ENCODE data around the gene ARFGAP3. TPM values are rescaled to one million over a fixed set of nuclear protein-coding genes. Genes with fewer than 3 reads are reported as not detected.

The ARFGAP3 gene, protein sequence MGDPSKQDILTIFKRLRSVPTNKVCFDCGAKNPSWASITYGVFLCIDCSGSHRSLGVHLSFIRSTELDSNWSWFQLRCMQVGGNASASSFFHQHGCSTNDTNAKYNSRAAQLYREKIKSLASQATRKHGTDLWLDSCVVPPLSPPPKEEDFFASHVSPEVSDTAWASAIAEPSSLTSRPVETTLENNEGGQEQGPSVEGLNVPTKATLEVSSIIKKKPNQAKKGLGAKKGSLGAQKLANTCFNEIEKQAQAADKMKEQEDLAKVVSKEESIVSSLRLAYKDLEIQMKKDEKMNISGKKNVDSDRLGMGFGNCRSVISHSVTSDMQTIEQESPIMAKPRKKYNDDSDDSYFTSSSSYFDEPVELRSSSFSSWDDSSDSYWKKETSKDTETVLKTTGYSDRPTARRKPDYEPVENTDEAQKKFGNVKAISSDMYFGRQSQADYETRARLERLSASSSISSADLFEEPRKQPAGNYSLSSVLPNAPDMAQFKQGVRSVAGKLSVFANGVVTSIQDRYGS
- total RNA-seq (2014; rRNA removed; shearing (Covaris generic)), result 15.1 and 20.5 TPM in 2 replicates

DNA sequence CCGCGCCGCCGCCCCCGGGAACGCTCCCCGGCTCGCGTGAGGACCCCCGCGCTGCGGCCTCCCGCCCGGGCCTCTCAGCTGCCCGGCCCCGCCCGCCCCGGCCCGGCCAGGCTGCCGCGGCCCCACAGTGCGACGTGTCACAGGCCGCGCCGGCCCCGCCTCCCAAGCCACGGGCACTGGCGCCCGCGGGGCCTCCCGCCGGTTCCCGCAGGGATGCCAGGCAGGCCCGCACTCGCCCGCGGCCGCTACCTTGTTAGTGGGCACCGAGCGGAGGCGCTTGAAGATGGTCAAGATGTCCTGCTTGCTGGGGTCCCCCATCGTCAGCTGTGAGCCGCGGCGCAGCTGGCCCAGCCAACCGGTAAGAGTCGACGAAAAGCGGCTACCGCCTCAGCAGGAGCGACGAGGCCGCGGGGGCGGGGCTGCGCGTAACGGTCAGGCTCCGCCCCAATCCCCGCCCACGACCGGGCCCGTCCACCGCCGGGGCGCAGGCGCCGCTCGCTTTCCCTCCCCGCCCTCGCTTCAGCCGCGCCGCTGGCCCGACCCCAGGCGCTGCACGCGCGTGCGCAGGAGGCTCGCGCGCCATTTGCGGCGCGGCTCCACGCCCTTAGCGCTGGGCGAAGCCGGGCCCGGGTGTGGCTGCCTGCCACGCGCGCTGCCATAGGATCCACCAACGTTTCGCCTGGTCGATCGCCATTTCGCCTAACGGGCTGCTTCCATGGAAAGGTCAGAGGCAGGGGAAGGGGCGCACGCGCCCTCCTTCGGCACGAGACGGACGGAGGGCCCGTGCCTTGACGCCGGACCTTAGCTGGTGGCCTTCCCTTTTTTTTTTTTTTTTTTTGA is at the start of gene ARFGAP3:
ARFGAP3 (minus strand) TSS at position 409 of the 840 bp plus-strand sequence; CDS start at position 318, 91 bp downstream.
- in situ Hi-C loops (cut with HindIII; ENCODE audit: low sequenced_read_pairs), result no loop called here
- peak; percentile 92 for DNase-seq (ENCODE audit: low spot score)

GRCh38 chr22:42905702-42906183 is 48.7 kb upstream of the ARFGAP3 start:
- peak; percentile 59 for DNase-seq (ENCODE audit: low spot score)

DNA sequence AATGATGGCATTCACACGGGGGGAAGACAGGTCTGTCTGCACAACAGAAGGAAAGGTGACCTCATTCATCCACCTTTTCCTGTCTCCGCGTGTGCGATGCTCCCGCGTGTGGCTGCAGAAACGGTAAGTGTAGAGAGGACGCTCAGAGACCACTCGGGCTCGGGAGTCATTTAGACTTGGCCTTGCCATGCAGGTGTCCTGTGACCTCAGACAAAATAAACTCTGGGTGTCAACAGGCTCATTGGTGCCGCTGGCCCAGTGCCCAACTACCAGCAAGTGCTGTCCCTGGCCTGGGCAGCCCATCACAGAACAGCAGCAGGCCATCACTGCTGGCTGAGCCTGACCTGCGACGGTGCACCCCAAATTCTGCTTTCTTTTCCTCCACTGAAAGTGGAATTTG is 48.1 kb upstream of the ARFGAP3 start:
- in situ Hi-C loops (cut with HindIII; ENCODE audit: low sequenced_read_pairs), result no loop called here
- DNase-seq (ENCODE audit: low spot score), result peak; percentile 77

More at GRCh38 chr22:42905702-42906183, 48.7 kb upstream of the ARFGAP3 start:
- in situ Hi-C loops (cut with HindIII; ENCODE audit: low sequenced_read_pairs), result no loop called here

- no peak for DNase-seq (ENCODE audit: low spot score)
- in situ Hi-C loops (cut with HindIII; ENCODE audit: low sequenced_read_pairs), result no loop called here
Observed at GRCh38 chr22:42904050-42904449, 47.0 kb upstream of the ARFGAP3 start.

GRCh38 chr22:42902875-42903510 is 45.9 kb upstream of the ARFGAP3 start:
- in situ Hi-C loops (cut with HindIII; ENCODE audit: low sequenced_read_pairs), result no loop called here
- no peak for DNase-seq (ENCODE audit: low spot score)

DNA sequence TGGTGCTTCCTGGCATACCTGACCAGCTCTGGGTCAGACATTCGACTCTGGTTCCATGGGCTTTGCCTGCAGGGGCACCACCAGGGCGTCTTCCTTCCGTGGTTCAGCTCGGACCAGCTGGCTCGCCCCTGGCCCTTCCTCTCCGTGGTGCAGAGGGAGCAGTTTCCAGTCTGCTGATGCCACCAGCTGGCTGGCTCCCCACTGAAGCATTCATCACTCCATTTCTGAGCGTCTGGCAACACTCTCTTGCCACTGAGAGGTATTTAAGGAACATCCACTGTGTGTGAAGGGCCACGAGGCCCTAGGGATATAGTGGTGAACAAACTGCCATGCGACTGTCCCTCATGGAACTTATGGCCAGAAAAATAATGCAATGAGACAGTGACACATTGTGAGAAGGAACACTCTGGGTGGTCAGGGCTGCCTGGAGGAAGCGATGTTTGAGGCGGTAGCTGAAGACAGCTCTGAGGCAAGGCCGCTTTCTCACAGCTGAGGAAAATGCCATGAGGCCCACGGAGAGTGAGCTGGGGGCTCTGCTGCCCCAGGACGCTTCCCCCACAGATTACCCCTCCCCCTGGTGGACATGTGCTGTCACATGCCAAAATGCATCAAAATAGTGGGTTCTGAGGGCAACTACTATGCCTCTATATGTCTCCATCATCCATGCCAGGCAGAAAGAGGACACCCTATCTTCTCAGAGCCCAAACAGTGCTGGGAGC is 44.9 kb upstream of the ARFGAP3 start:
- in situ Hi-C loops (cut with HindIII; ENCODE audit: low sequenced_read_pairs), result no loop called here
- peak; percentile 67 for DNase-seq (ENCODE audit: low spot score)

GRCh38 chr22:42897960-42898359 is 40.9 kb upstream of the ARFGAP3 start:
- DNase-seq (ENCODE audit: low spot score), result no peak
- in situ Hi-C loops (cut with HindIII; ENCODE audit: low sequenced_read_pairs), result no loop called here

- DNase-seq (ENCODE audit: low spot score), result peak; percentile 81
- in situ Hi-C loops (cut with HindIII; ENCODE audit: low sequenced_read_pairs), result no loop called here
Observed at GRCh38 chr22:42895541-42895981, 38.5 kb upstream of the ARFGAP3 start.

GRCh38 chr22:42895087-42895486 is 38.0 kb upstream of the ARFGAP3 start:
- peak; percentile 59 for DNase-seq (ENCODE audit: low spot score)
- in situ Hi-C loops (cut with HindIII; ENCODE audit: low sequenced_read_pairs), result no loop called here

DNA sequence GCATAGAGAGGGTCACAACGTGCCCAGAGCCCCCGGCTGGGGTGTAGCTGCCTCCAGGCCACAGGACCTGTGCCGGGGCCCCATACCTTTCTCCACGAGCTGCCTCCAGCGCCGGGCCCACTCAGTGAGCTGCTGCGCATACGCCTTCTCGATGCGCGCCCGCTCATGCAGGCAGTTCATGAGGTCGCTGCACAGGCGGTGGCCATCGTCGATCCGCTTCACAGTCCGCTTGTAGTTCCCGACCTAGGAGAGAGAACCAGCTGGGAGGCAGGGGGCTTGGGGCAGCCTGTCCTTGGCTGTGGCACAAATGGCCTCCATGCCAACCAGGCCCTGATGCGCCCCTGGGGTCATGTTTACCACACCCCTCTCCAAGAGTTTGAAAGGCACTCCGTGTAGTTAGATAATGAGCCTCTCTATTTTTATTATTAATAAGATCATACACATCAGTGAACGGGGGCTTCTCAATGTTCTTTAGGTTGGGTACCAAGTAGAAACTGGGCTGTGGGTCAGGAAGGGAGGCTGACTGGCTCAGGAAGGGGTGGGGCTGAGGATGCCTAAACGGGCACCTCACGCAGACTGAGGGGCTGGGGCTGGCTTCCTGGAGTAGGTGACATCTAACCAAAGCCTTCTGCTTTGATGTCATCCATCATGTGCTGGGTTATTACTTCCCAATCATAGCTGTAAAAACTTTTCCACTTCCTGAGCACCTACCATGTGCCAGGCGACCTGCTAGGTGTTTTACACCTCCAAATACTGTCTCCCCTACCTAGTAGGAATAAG is 36.5 kb upstream of the ARFGAP3 start:
- in situ Hi-C loops (cut with HindIII; ENCODE audit: low sequenced_read_pairs), result no loop called here
- no peak for DNase-seq (ENCODE audit: low spot score)

DNA sequence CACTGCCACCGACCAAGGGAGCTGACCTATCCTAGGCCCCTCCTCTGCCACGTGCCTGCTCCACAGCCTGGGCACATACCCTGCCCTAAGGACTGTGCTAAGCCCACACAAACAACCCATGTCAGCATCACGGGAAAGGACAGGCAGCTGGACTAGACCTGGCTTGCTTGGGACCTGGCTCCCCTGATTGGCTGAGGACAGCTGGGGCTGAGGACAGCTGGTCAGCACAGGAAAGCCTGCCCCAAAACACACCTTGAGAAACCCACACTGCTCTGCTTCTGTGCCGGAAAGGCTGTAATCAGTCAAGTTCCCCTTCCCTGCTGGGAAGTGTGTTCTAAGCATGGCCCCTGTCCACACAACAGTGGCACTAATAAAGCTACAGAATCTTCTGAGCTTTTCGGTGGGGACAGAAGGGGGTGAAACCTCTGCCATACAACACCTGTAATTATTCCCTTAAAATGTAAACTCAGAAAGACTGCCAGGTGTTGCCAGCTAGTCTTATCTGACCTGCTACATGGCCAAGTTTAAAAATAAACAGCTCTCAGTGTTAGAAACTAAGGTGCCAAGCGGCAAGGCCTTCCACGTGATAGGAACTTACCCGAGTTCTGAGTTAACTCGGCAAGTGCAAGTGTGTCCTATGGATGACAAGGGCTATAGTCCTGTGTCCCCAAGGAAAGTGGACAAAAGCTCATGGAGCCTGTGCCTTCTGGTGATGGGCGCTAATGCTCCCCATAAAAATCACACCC is 35.7 kb upstream of the ARFGAP3 start:
- no peak for DNase-seq (ENCODE audit: low spot score)
- in situ Hi-C loops (cut with HindIII; ENCODE audit: low sequenced_read_pairs), result no loop called here

GRCh38 chr22:42892156-42892555 is 35.1 kb upstream of the ARFGAP3 start:
- in situ Hi-C loops (cut with HindIII; ENCODE audit: low sequenced_read_pairs), result no loop called here
- no peak for DNase-seq (ENCODE audit: low spot score)

DNA sequence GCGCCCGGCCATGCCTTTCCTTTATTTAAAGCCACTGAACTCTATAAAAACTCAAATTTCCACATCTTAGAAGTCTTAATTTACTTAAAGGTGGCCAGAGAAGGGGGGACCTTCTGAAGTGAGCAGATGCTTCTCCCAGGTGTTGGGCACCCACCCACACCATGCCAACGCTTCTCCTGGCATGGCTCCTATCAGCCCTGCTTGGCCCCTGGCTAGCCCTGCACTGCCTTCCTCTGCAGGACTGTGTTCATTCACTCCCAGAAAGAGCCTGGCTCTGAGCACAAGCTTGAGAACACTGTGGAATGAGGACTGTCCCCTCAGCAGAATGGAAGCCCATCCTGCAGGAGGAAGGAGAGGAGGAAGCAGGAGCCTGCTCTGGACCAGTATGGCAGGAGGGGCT is 34.6 kb upstream of the ARFGAP3 start:
- in situ Hi-C loops (cut with HindIII; ENCODE audit: low sequenced_read_pairs), result no loop called here
- DNase-seq (ENCODE audit: low spot score), result no peak

GRCh38 chr22:42891008-42891407 is 33.9 kb upstream of the ARFGAP3 start:
- in situ Hi-C loops (cut with HindIII; ENCODE audit: low sequenced_read_pairs), result no loop called here

GRCh38 chr22:42889304-42889703 is 32.2 kb upstream of the ARFGAP3 start:
- in situ Hi-C loops (cut with HindIII; ENCODE audit: low sequenced_read_pairs), result no loop called here
- DNase-seq (ENCODE audit: low spot score), result no peak

More at GRCh38 chr22:42891008-42891407, 33.9 kb upstream of the ARFGAP3 start:
- no peak for DNase-seq (ENCODE audit: low spot score)

- in situ Hi-C loops (cut with HindIII; ENCODE audit: low sequenced_read_pairs), result no loop called here
Observed at GRCh38 chr22:42887523-42888507, 30.7 kb upstream of the ARFGAP3 start.

More at GRCh38 chr22:42887523-42888507, 30.7 kb upstream of the ARFGAP3 start:
- DNase-seq (ENCODE audit: low spot score), result no peak

Measured in G401 (cell line).